UCSD-AML1 (cell line): ENCODE results near the gene HOMER1.

Experiments used
- DNase-seq: peaks from one replicate; lab custom pipeline; 2025; ENCODE audit not compliant: unreplicated experiment; lab: John Stamatoyannopoulos, UW

HOMER1 gene

DNA sequence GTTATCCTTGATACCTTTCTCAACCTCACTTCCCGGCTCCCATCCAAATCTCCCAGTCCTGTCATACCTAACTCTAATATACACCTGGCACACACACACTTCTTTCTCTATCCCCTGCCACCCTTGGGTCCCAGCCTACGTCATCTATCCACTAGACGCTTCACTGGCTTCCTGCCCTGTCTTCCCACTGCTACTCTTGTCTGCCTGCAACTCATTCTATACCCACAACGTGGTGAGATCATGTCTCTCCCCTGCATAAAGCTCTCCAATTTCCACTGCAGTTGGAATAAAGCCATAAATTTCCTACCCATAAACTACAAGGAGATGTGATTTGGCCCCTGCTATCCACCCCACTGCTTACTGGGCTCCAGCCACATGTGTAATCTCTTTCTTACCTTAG lies 184.5 kb downstream of the HOMER1 start:
- no peak for DNase-seq
